Peyer's patch (tissue), 4 donors: Measurements from ENCODE around the gene TRPM3. TPM values are rescaled to one million over a fixed set of nuclear protein-coding genes. Genes with fewer than 3 reads are reported as not detected.

ENCODE experiments used
- DNase-seq, 3 donors: peaks; one replicate each; pipeline ENCODE4 v3.0.0-alpha.2; 2017 to 2019
- H3K27ac ChIP-seq, 4 donors: fragments of 200-600 bp; sonication (generic); one replicate each; pipeline ENCODE4 v1.5.1; 2016 to 2019
- H3K27me3 ChIP-seq, 2 donors: fragments of 200-600 bp; sonication (generic); one replicate each; pipeline ENCODE4 v1.5.1; 2019
- H3K36me3 ChIP-seq, 3 donors: fragments of 200-600 bp; sonication (generic); one replicate each; pipeline ENCODE4 v1.5.1; 2016 to 2019
- H3K4me1 ChIP-seq, 4 donors: fragments of 200-600 bp; sonication (generic); one replicate each; pipeline ENCODE4 v1.5.1; 2016 to 2019
- H3K4me3 ChIP-seq, 4 donors: fragments of 200-600 bp; sonication (generic); 1 replicate in 3 of 4; 2 replicates in 1 of 4; pipeline ENCODE4 v1.5.1; 2016 to 2019; ENCODE audit warnings: mild to moderate bottlenecking in 1 of 4
- H3K9me3 ChIP-seq, 4 donors: fragments of 200-600 bp; sonication (generic); one replicate each; pipeline ENCODE4 v1.5.1; 2016 to 2019; ENCODE audit warnings: mild to moderate bottlenecking in 1 of 4
- POLR2A ChIP-seq, 2 donors: fragments of 450-650 bp; IDR thresholded peaks; one replicate each; pipeline ENCODE4 v1.5.1; 2017; ENCODE audit warnings: antibody characterized with exemption in 2 of 2, mild to moderate bottlenecking in 2 of 2, moderate library complexity in 2 of 2
- total RNA-seq, 4 donors: library from RNA; depleted of rRNA; stranded (reverse); fragments of >200 nt; gene quantifications; one replicate each; pipeline ENCODE4 v1.1.0, GENCODE V29; 2016
- TF ChIP-seq, protein P1 (sequence below), 6 experiments: fragments of 450-650 bp in 4 of 6; fragments of 200-600 bp in 2 of 6; sonication (generic) in 1 of 6; IDR thresholded peaks; one replicate each; pipeline ENCODE4 v1.5.1; 2017 to 2019; ENCODE audit warnings: antibody characterized with exemption in 6 of 6, mild to moderate bottlenecking in 3 of 6, moderate library complexity in 1 of 6

TRPM3 gene
- total RNA-seq, 4 donors from 2014 or later: 0.28 to 0.80 TPM; not detected in 2

- Histone ChIP-seq H3K36me3 (no peaks in the 10 kb centered on the region), H3K4me3 (no peak overlapping the region), H3K9me3 (no peaks in the 10 kb centered on the region), H3K4me1 (no peaks in the 10 kb centered on the region), H3K27ac (no peak overlapping the region), H3K27me3 (no peaks in the 10 kb centered on the region)
- DNase-seq: no peak
- TF ChIP-seq, protein P1, sequence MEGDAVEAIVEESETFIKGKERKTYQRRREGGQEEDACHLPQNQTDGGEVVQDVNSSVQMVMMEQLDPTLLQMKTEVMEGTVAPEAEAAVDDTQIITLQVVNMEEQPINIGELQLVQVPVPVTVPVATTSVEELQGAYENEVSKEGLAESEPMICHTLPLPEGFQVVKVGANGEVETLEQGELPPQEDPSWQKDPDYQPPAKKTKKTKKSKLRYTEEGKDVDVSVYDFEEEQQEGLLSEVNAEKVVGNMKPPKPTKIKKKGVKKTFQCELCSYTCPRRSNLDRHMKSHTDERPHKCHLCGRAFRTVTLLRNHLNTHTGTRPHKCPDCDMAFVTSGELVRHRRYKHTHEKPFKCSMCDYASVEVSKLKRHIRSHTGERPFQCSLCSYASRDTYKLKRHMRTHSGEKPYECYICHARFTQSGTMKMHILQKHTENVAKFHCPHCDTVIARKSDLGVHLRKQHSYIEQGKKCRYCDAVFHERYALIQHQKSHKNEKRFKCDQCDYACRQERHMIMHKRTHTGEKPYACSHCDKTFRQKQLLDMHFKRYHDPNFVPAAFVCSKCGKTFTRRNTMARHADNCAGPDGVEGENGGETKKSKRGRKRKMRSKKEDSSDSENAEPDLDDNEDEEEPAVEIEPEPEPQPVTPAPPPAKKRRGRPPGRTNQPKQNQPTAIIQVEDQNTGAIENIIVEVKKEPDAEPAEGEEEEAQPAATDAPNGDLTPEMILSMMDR (IDR thresholded peaks at IDR 0.05): no peak
- no peak for TF ChIP-seq POLR2A (IDR thresholded peaks at IDR 0.05)
Observed at GRCh38 chr9:70814597-70814996, 306.8 kb downstream of the TRPM3 start.

DNA sequence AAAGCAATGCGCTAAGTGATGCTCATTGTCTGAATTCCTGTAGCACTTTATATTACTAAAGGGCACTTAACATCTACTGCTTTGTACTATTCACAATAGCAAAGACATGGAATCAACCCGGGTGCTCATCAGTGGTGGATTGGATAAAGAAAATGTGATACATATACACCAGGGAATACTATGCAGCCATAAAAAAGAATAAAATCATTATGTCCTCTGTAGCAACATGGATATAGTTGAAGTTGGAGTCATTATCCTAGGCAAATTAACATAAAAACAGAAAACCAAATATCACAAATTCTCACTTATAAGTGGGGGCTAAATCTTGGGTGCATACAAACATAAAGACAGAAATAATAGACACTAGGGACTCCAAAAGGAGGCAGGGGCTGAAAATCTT, 308.3 kb downstream of the TRPM3 start:
- no peak overlapping the region for H3K4me3 ChIP-seq
- no peak overlapping the region for H3K27ac ChIP-seq
- TF ChIP-seq POLR2A (IDR thresholded peaks at IDR 0.05): no peak
- TF ChIP-seq, protein P1 (IDR thresholded peaks at IDR 0.05): no peak
- no peaks in the 10 kb centered on the region for H3K4me1 ChIP-seq
- no peaks in the 10 kb centered on the region for H3K9me3 ChIP-seq
- H3K36me3 ChIP-seq: no peaks in the 10 kb centered on the region
- no peak for DNase-seq
- no peaks in the 10 kb centered on the region for H3K27me3 ChIP-seq

- TF ChIP-seq, protein P1 (IDR thresholded peaks at IDR 0.05): no peak
- TF ChIP-seq POLR2A (IDR thresholded peaks at IDR 0.05): no peak
Observed at GRCh38 chr9:70811638-70812037, 309.8 kb downstream of the TRPM3 start.

DNA sequence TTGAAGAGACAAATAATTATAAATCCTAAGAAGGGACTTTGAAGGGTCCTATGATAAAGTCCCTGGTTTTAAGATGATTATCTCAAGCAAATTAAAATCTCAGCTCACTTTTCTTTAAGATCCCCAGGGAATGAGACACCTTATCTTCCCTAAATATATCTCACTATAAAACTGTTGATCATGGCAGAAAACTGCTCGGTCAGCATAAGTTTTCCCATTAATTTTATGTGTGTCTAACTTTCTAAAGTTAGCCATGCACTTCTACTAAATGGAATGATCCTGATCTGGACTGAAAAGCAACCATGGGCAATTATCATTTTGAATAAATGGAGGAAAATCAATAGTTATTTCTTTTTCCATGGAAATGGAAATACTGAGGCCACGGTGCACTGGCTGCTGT, 314.5 kb downstream of the TRPM3 start:
- Histone ChIP-seq H3K36me3 (no peaks in the 10 kb centered on the region), H3K27me3 (no peaks in the 10 kb centered on the region), H3K27ac (no peak overlapping the region), H3K4me3 (no peak overlapping the region), H3K9me3 (no peaks in the 10 kb centered on the region), H3K4me1 (no peaks in the 10 kb centered on the region)
- TF ChIP-seq POLR2A (IDR thresholded peaks at IDR 0.05): no peak
- TF ChIP-seq, protein P1 (IDR thresholded peaks at IDR 0.05): no peak
- DNase-seq: no peak

More at GRCh38 chr9:70811638-70812037, 309.8 kb downstream of the TRPM3 start:
- H3K9me3 ChIP-seq: no peaks in the 10 kb centered on the region
- no peaks in the 10 kb centered on the region for H3K4me1 ChIP-seq
- no peak overlapping the region for H3K27ac ChIP-seq
- no peak overlapping the region for H3K4me3 ChIP-seq
- H3K27me3 ChIP-seq: no peaks in the 10 kb centered on the region
- no peak for DNase-seq
- H3K36me3 ChIP-seq: no peaks in the 10 kb centered on the region

DNA sequence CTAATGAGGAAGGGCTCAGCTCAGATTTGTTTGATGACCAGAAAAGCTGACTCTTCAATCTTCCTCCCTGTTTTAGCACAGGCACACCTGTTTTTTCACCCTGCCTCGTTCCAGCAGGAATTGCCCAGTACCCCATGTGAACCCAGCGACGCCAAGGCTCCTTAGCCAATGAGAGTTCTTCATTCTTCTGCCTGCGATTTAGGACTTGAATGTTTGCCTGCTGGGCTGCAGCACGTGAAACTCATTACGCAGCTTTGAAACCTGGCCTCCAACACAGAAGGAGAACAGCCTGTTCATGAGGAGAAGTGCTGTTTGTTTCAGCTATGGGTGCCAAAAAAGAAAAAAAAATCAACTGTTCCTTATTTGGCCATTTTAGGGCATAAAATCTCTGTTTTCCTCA, 315.5 kb downstream of the TRPM3 start:
- no peak overlapping the region for H3K27ac ChIP-seq
- no peak overlapping the region for H3K4me3 ChIP-seq
- TF ChIP-seq, protein P1 (IDR thresholded peaks at IDR 0.05): no peak
- TF ChIP-seq POLR2A (IDR thresholded peaks at IDR 0.05): no peak
- H3K27me3 ChIP-seq: no peaks in the 10 kb centered on the region
- no peaks in the 10 kb centered on the region for H3K36me3 ChIP-seq
- H3K9me3 ChIP-seq: no peaks in the 10 kb centered on the region
- DNase-seq: no peak
- no peaks in the 10 kb centered on the region for H3K4me1 ChIP-seq
